HepG2 (cell line): ENCODE results near the gene INAFM2. TPM values are rescaled to one million over a fixed set of nuclear protein-coding genes. Genes with fewer than 3 reads are reported as not detected.
A peak's percentile ranks its signal among the peaks of the same experiment; 100 is the strongest.

Source experiments
- AKAP8 ChIP-seq: sonication (generic); formaldehyde crosslinking; IDR thresholded peaks from 2 replicates; pipeline ENCODE4 v1.5.1; 2020; ENCODE audit warnings: mild to moderate bottlenecking, missing genetic modification reagents
- BCL3 ChIP-seq: sonication (generic); formaldehyde crosslinking; IDR thresholded peaks from 2 replicates; pipeline ENCODE4 v1.5.1; 2020; ENCODE audit warnings: mild to moderate bottlenecking, missing genetic modification reagents, moderate library complexity
- MAZ ChIP-seq, 2 experiments: sonication (generic) in 1 of 2; formaldehyde crosslinking in 1 of 2; IDR thresholded peaks; 2 replicates each; pipeline versions ENCODE4 v1.5.0 to v1.6.1; 2012 to 2020; ENCODE audit warnings: low read depth in 2 of 2, mild to moderate bottlenecking in 2 of 2, borderline replicate concordance in 1 of 2, improper control_type of control experiment in 1 of 2, low read length in 1 of 2, missing genetic modification reagents in 1 of 2, moderate library complexity in 1 of 2
- MEIS2 ChIP-seq: sonication (generic); formaldehyde crosslinking; IDR thresholded peaks from 2 replicates; pipeline ENCODE4 v1.9.0; 2021; ENCODE audit warnings: mild to moderate bottlenecking, missing genetic modification reagents
- MYC ChIP-seq: sonication (generic); formaldehyde crosslinking; IDR thresholded peaks from 2 replicates; pipeline ENCODE4 v1.9.0; 2021; ENCODE audit warnings: missing genetic modification reagents, borderline replicate concordance
- NCOA1 ChIP-seq: sonication (generic); formaldehyde crosslinking; IDR thresholded peaks from 2 replicates; pipeline ENCODE4 v1.9.0; 2021; ENCODE audit warnings: missing genetic modification reagents
- NFKBIZ ChIP-seq: IDR thresholded peaks from 2 replicates; pipeline ENCODE4 v1.6.1; 2018; ENCODE audit warnings: missing genetic modification reagents, missing compliant biosample characterization
- NR3C1 ChIP-seq: sonication (generic); formaldehyde crosslinking; IDR thresholded peaks from 2 replicates; pipeline ENCODE4 v1.4.0; 2020; ENCODE audit warnings: missing genetic modification reagents
- ONECUT2 ChIP-seq: sonication (generic); formaldehyde crosslinking; IDR thresholded peaks from 2 replicates; pipeline ENCODE4 v1.4.0; 2020; ENCODE audit warnings: missing genetic modification reagents
- PCBP2 ChIP-seq: fragments of 200-400 bp; formaldehyde crosslinking; optimal IDR thresholded peaks from 2 replicates; pipeline ENCODE3; 2018; ENCODE audit warnings: low read length, low read depth; ENCODE audit not compliant: poor library complexity, severe bottlenecking
- RAD51 ChIP-seq: fragments of 450-650 bp; IDR thresholded peaks from 2 replicates; pipeline ENCODE4 v1.6.1; 2016; ENCODE audit warnings: borderline replicate concordance
- REL ChIP-seq: sonication (generic); formaldehyde crosslinking; conservative IDR thresholded peaks from 2 replicates; pipeline ENCODE4 v1.8.0; 2022; ENCODE audit warnings: mild to moderate bottlenecking, missing genetic modification reagents, moderate library complexity
- SP5 ChIP-seq: IDR thresholded peaks from 2 replicates; pipeline ENCODE4 v1.6.1; 2016; ENCODE audit warnings: low read depth, borderline replicate concordance
- TEAD3 ChIP-seq: optimal IDR thresholded peaks from 2 replicates; pipeline ENCODE3; 2016; ENCODE audit warnings: borderline replicate concordance
- TFDP2 ChIP-seq: sonication (generic); formaldehyde crosslinking; IDR thresholded peaks from 2 replicates; pipeline ENCODE4 v1.4.0; 2020; ENCODE audit warnings: missing genetic modification reagents
- TRIM22 ChIP-seq: fragments of 450-650 bp; IDR thresholded peaks from 2 replicates; pipeline ENCODE4 v1.6.1; 2017
- ZBTB49 ChIP-seq: sonication (generic); formaldehyde crosslinking; IDR thresholded peaks from 2 replicates; pipeline ENCODE4 v1.4.0; 2020; ENCODE audit warnings: missing genetic modification reagents, borderline replicate concordance
- ZBTB7B ChIP-seq: sonication (generic); formaldehyde crosslinking; IDR thresholded peaks from 2 replicates; pipeline ENCODE4 v1.4.0; 2020; ENCODE audit warnings: missing genetic modification reagents
- ZEB1 ChIP-seq: IDR thresholded peaks from 2 replicates; pipeline ENCODE4 v1.6.1; 2012; ENCODE audit warnings: mild to moderate bottlenecking, low read depth, inconsistent platforms; ENCODE audit not compliant: insufficient replicate concordance
- ZIK1 ChIP-seq: sonication (generic); formaldehyde crosslinking; IDR thresholded peaks from 2 replicates; pipeline ENCODE4 v1.5.0; 2020; ENCODE audit warnings: mild to moderate bottlenecking, low read depth, missing genetic modification reagents, borderline replicate concordance
- ZNF160 ChIP-seq: sonication (generic); formaldehyde crosslinking; IDR thresholded peaks from 2 replicates; pipeline ENCODE4 v1.8.0; 2022; ENCODE audit warnings: mild to moderate bottlenecking, inconsistent platforms, missing genetic modification reagents
- ZNF180 ChIP-seq: sonication (generic); formaldehyde crosslinking; IDR thresholded peaks from 2 replicates; pipeline ENCODE4 v1.4.0; 2020; ENCODE audit warnings: low read depth, missing genetic modification reagents, borderline replicate concordance
- ZNF205 ChIP-seq: IDR thresholded peaks from 2 replicates; pipeline ENCODE4 v1.6.1; 2018; ENCODE audit warnings: missing biosample characterization, missing genetic modification reagents
- ZNF44 ChIP-seq: sonication (generic); formaldehyde crosslinking; IDR thresholded peaks from 2 replicates; pipeline ENCODE4 v1.5.1; 2020; ENCODE audit warnings: mild to moderate bottlenecking, missing genetic modification reagents
- ZNF614 ChIP-seq: IDR thresholded peaks from 2 replicates; pipeline ENCODE4 v1.6.1; 2018; ENCODE audit warnings: missing biosample characterization, missing genetic modification reagents, inconsistent platforms, borderline replicate concordance
- polyA plus RNA-seq, 8 experiments: library from polyadenylated mRNA; depleted of rRNA in 3 of 8; stranded (reverse) in 7 of 8; unstranded in 1 of 8; fragments of >200 nt; fragmentation: Illumina TruSeq in 4 of 8; extraction: Trizol in 4 of 8; gene quantifications; 2 replicates each; pipeline versions ENCODE4 v1.2.1 to v1.2.3, GENCODE V29; 2011 to 2016; ENCODE audit warnings: low read depth in 4 of 8, missing spikeins in 1 of 8, mixed read lengths in 1 of 8; ENCODE audit not compliant: insufficient read depth in 1 of 8
- total RNA-seq, 5 experiments: library from RNA; depleted of rRNA; stranded (reverse); fragments of >200 nt; fragmentation: Illumina TruSeq; extraction: Trizol; gene quantifications; 2 replicates each; pipeline ENCODE4 v1.2.3, GENCODE V29; 2016; ENCODE audit warnings: low read depth in 1 of 5

The INAFM2 gene
- total and polyA plus RNA-seq, 2 of the 13 experiments (the other 11 are each of a cell fraction or from before 2014, with no cell fraction given), result 5.5 to 6.5 TPM

- TF ChIP-seq ZNF180 (CRISPR knock-in tag) (no peak), TFDP2 (no peak; the same call in 1 of the 2 replicates), MAZ (IDR thresholded peaks at IDR 0.05; ENCODE audit: borderline replicate concordance, low read depth, low read length) (no peak), MAZ (CRISPR knock-in tag; IDR thresholded peaks at IDR 0.05; ENCODE audit: low read depth) (peak; percentile 82), ZNF44 (CRISPR knock-in tag) (no peak), MEIS2 (CRISPR knock-in tag) (peak; percentile 66; the same call in 1 of the 2 replicates), ZEB1 (no peak), ONECUT2 (CRISPR knock-in tag) (no peak), SP5 (no peak), ZNF205 (CRISPR knock-in tag) (peak; percentile 78; the same call in 1 of the 2 replicates), NR3C1 (CRISPR knock-in tag) (no peak), ZNF160 (CRISPR knock-in tag) (no peak), ZIK1 (no peak), BCL3 (CRISPR knock-in tag) (no peak), ZBTB7B (CRISPR knock-in tag) (0 out of 2 replicates have a peak, but pooled peaks have one; percentile 21), RAD51 (no peak), REL (no peak), PCBP2 (no peak), MYC (CRISPR knock-in tag) (no peak), TEAD3 (peak; percentile 10), ZBTB49 (CRISPR knock-in tag) (no peak), NFKBIZ (no peak), ZNF614 (CRISPR knock-in tag) (no peak), AKAP8 (CRISPR knock-in tag) (no peak), TRIM22 (no peak), NCOA1 (CRISPR knock-in tag) (no peak)
Measured at GRCh38 chr15:40357723-40358470, 34.4 kb downstream of the INAFM2 start, which contains the start of gene DISP2 (continued).
